Measurements from ENCODE around the gene MIDN.

The MIDN gene

GRCh38 chr19:1266129-1266915, 17.9 kb downstream of the MIDN start:
- peak overlapping the region; percentile 35 for H3K4me3 ChIP-seq (ENCODE audit: low read depth, low read length)
- H3K9me3 ChIP-seq (ENCODE audit: control insufficient read depth, insufficient read depth, low read depth, low read length): no peaks in the 10 kb centered on the region
- peaks cover 28% of the 10 kb centered on the region for H3K4me1 ChIP-seq (ENCODE audit: control insufficient read depth, insufficient read depth, low read length)
- ChIA-PET POLR2A (interaction anchor here (0.6 to 7.7 kb wide), 8 partner anchors 8 to 43 kb away, joined by 3 to 407 read pairs (median 7); partner anchors contain the start of genes ATP5F1D and FAM174C), CTCF (interaction anchor here (0.6 to 11.3 kb wide), 22 partner anchors 9 to 645 kb away, joined by 3 to 299 read pairs (median 4); partner anchors contain the start of genes ATP5F1D and FAM174C)
- H3K27ac ChIP-seq (ENCODE audit: extremely low read depth, low read depth, low read length): peak overlapping the region; percentile 61; the same call in 1 of the 2 replicates
- H3K36me3 ChIP-seq (ENCODE audit: control insufficient read depth in 2 of 2, insufficient read depth in 1 of 2, low read length in 2 of 2): peaks cover 4 to 16% of the 10 kb centered on the region in 2 experiments; a peak in 2 of 3 replicates
- TF ChIP-seq WT1 (tag by site-specific recombination; IDR thresholded peaks at IDR 0.05) (peak; percentile 77; the same call in 1 of the 2 replicates), KLF17 (tag by site-specific recombination; IDR thresholded peaks at IDR 0.05) (peak; percentile 85), SP3 (tag by site-specific recombination; IDR thresholded peaks at IDR 0.05) (peak; percentile 98), GLIS1 (tag by site-specific recombination; IDR thresholded peaks at IDR 0.05) (peak; percentile 94), PATZ1 (tag by site-specific recombination; IDR thresholded peaks at IDR 0.05) (peak; percentile 93), HOXD13 (CRISPR knock-in tag; IDR thresholded peaks at IDR 0.05; ENCODE audit: borderline replicate concordance) (no peak), ZNF529 (tag by site-specific recombination; IDR thresholded peaks at IDR 0.05; ENCODE audit: insufficient replicate concordance) (no peak), ZFP37 (tag by site-specific recombination; IDR thresholded peaks at IDR 0.05) (peak; percentile 55; the same call in 1 of the 2 replicates), ZSCAN16 (tag by site-specific recombination; IDR thresholded peaks at IDR 0.05) (0 out of 2 replicates have a peak, but pooled peaks have one; percentile 11), ZNF629 (tag by site-specific recombination; IDR thresholded peaks at IDR 0.05) (peak; percentile 31), ZNF830 (tag by site-specific recombination; IDR thresholded peaks at IDR 0.05; ENCODE audit: low read depth) (no peak), REPIN1 (tag by site-specific recombination; IDR thresholded peaks at IDR 0.05; ENCODE audit: low read depth) (no peak), ZNF843 (tag by site-specific recombination; IDR thresholded peaks at IDR 0.05) (0 out of 2 replicates have a peak, but pooled peaks have one; percentile 2), GLI2 (tag by site-specific recombination; IDR thresholded peaks at IDR 0.05; ENCODE audit: borderline replicate concordance, low read depth) (no peak), MYNN (tag by site-specific recombination; IDR thresholded peaks at IDR 0.05; ENCODE audit: borderline replicate concordance) (no peak), ZNF596 (tag by site-specific recombination; IDR thresholded peaks at IDR 0.05) (no peak), ZNF658 (tag by site-specific recombination; IDR thresholded peaks at IDR 0.05) (no peak), CTCF (tag by site-specific recombination; IDR thresholded peaks at IDR 0.05) (peak; percentile 67), ZNF521 (tag by site-specific recombination; IDR thresholded peaks at IDR 0.05) (no peak)
- TF ChIP-seq, protein P1, sequence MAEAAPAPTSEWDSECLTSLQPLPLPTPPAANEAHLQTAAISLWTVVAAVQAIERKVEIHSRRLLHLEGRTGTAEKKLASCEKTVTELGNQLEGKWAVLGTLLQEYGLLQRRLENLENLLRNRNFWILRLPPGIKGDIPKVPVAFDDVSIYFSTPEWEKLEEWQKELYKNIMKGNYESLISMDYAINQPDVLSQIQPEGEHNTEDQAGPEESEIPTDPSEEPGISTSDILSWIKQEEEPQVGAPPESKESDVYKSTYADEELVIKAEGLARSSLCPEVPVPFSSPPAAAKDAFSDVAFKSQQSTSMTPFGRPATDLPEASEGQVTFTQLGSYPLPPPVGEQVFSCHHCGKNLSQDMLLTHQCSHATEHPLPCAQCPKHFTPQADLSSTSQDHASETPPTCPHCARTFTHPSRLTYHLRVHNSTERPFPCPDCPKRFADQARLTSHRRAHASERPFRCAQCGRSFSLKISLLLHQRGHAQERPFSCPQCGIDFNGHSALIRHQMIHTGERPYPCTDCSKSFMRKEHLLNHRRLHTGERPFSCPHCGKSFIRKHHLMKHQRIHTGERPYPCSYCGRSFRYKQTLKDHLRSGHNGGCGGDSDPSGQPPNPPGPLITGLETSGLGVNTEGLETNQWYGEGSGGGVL (tag by site-specific recombination; IDR thresholded peaks at IDR 0.05): peak; percentile 72
- TF ChIP-seq, protein P2, sequence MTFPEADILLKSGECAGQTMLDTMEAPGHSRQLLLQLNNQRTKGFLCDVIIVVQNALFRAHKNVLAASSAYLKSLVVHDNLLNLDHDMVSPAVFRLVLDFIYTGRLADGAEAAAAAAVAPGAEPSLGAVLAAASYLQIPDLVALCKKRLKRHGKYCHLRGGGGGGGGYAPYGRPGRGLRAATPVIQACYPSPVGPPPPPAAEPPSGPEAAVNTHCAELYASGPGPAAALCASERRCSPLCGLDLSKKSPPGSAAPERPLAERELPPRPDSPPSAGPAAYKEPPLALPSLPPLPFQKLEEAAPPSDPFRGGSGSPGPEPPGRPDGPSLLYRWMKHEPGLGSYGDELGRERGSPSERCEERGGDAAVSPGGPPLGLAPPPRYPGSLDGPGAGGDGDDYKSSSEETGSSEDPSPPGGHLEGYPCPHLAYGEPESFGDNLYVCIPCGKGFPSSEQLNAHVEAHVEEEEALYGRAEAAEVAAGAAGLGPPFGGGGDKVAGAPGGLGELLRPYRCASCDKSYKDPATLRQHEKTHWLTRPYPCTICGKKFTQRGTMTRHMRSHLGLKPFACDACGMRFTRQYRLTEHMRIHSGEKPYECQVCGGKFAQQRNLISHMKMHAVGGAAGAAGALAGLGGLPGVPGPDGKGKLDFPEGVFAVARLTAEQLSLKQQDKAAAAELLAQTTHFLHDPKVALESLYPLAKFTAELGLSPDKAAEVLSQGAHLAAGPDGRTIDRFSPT (tag by site-specific recombination; IDR thresholded peaks at IDR 0.05): peak; percentile 86; the same call in 1 of the 2 replicates
- TF ChIP-seq, protein P3, sequence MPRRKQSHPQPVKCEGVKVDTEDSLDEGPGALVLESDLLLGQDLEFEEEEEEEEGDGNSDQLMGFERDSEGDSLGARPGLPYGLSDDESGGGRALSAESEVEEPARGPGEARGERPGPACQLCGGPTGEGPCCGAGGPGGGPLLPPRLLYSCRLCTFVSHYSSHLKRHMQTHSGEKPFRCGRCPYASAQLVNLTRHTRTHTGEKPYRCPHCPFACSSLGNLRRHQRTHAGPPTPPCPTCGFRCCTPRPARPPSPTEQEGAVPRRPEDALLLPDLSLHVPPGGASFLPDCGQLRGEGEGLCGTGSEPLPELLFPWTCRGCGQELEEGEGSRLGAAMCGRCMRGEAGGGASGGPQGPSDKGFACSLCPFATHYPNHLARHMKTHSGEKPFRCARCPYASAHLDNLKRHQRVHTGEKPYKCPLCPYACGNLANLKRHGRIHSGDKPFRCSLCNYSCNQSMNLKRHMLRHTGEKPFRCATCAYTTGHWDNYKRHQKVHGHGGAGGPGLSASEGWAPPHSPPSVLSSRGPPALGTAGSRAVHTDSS (tag by site-specific recombination; IDR thresholded peaks at IDR 0.05): no peak
- TF ChIP-seq, protein P4, sequence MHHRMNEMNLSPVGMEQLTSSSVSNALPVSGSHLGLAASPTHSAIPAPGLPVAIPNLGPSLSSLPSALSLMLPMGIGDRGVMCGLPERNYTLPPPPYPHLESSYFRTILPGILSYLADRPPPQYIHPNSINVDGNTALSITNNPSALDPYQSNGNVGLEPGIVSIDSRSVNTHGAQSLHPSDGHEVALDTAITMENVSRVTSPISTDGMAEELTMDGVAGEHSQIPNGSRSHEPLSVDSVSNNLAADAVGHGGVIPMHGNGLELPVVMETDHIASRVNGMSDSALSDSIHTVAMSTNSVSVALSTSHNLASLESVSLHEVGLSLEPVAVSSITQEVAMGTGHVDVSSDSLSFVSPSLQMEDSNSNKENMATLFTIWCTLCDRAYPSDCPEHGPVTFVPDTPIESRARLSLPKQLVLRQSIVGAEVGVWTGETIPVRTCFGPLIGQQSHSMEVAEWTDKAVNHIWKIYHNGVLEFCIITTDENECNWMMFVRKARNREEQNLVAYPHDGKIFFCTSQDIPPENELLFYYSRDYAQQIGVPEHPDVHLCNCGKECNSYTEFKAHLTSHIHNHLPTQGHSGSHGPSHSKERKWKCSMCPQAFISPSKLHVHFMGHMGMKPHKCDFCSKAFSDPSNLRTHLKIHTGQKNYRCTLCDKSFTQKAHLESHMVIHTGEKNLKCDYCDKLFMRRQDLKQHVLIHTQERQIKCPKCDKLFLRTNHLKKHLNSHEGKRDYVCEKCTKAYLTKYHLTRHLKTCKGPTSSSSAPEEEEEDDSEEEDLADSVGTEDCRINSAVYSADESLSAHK (tag by site-specific recombination; IDR thresholded peaks at IDR 0.05): no peak
